CD4-positive, alpha-beta T cell treated with Interleukin-1 beta for 1 hour (primary cell): Measurements from ENCODE around the gene AJAP1.

Experiments
- DNase-seq, 2 donors: peaks; one replicate each; pipeline ENCODE4 v3.0.0-alpha.2; 2020 to 2022

AJAP1 gene

DNA sequence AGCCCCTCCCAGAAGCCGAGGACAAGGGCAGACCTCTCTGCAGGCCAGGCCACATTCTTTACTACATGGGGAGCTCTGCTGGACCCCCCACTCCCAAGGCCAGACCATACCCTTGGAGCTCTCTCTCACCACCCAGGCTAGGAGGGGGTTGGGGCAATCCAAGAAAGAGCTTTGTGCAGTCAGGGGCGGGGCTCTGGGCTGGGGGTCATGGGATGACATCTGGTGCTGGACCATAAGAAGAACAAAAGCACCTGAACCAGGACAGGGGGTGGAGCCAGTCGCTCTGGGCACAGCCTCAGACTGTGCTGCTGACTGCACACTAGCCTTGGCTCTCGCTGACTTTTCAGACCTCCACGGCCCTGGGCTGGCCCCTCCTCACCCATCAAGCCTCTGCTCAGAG lies 23.1 kb upstream of the AJAP1 start:
- DNase-seq: no peak

- DNase-seq: no peak
These were observed 21.1 kb upstream of the AJAP1 start for GRCh38 chr1:4633346-4633745.

GRCh38 chr1:4634156-4634792 lies 20.1 kb upstream of the AJAP1 start:
- no peak for DNase-seq

GRCh38 chr1:4634793-4635406 lies 19.5 kb upstream of the AJAP1 start:
- DNase-seq: no peak

DNA sequence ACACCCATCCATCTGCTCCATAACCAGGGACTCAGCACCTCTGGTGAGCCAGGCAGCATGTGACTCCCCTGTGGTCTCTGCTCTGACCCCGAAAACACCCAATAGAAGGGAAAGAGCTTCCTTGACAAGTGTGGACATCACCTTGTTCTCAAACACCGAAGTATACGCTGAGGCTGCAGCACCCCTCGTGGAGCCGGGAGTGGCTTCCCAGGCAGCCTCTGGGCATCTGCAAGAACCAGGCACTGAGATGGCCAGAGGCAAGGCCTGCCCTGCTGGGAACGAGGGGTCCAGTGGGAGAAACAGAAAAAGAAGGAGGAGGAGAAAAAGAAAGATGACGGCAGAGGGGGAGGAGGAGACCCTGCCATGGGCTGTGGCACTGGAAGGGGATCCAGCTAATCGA lies 18.2 kb upstream of the AJAP1 start:
- DNase-seq: no peak

GRCh38 chr1:4636644-4637380 lies 17.6 kb upstream of the AJAP1 start:
- no peak for DNase-seq

DNA sequence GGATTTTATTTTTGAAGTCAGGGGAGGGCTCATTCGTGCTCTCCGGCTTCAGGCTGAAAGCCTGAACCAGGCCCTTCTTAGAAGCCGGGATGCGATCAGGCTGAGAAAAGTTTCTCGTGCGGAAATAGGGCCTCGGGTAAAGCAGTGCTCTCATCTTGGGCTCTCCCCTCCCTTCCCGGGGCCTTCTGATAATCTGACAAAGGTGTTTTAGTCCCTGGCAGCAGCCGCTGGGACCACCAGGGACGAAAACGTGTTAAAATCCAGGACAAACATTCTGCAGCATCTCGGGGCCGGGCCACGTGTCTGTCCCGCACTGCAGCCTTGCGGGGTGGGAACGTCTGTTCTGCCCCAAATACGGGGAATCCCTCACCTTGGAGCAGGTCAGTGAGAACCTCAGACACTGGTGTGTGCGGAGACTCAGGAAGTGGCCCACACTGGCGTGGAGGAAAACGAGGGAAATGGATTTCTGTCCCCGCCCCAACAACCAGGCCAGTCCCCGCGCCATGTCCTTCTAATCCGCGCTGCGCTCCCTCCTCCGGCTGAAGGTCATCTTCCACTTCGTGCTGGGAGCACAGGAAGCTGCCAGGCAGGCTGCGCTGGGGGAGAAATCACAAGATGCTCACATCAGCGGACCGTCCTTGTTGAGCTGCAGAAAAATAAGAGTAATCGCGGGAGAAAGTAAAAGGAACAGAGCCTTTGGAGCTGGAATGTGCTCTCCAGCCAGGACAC lies 16.6 kb upstream of the AJAP1 start:
- DNase-seq: no peak

- peak in 1 of 2 donors; percentile 35 for DNase-seq
These were observed 16.1 kb upstream of the AJAP1 start for GRCh38 chr1:4638345-4638729.

GRCh38 chr1:4640931-4641330 lies 13.5 kb upstream of the AJAP1 start:
- no peak for DNase-seq

DNA sequence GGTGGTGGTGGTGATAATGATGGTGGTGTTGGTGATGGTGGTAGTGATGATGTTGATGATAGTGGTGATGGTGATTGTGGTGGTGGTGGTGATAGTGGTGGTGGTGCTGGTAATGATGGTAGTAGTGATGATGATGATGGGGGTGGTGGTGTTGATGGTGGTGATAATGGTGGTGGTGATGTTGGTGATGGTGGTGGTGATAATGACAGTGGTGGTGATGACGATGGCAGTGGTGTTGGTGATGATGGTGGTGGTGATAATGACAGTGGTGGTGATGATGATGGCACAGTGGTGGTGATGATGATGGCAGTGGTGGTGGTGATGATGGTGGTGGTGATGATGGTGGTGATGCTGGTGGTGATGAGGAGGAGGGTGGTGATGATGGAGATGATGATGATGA lies 7.0 kb upstream of the AJAP1 start:
- no peak for DNase-seq

GRCh38 chr1:4648657-4649056 lies 5.8 kb upstream of the AJAP1 start:
- no peak for DNase-seq

DNA sequence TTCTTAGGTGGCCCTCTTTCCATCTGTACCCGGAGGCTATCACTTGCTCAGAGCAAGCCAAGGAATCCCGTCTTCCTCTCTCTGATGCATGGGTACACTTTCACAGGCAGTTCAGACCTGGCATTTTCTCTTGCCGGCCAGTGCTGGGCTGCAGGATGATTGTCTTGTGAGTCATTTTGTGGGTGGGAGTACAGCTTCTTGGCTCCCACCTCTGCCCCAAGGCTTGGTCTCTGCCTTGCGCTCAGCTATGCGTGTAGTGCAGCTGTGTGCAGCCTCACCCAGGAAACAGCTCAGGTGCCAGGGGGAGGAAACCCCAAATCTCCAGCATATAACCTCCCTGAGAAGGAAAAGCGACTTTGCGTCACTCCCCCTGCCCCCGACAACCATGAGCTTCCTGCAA lies 3.9 kb upstream of the AJAP1 start:
- DNase-seq: no peak

- no peak for DNase-seq
These were observed 3.4 kb upstream of the AJAP1 start for GRCh38 chr1:4650981-4651380.

DNA sequence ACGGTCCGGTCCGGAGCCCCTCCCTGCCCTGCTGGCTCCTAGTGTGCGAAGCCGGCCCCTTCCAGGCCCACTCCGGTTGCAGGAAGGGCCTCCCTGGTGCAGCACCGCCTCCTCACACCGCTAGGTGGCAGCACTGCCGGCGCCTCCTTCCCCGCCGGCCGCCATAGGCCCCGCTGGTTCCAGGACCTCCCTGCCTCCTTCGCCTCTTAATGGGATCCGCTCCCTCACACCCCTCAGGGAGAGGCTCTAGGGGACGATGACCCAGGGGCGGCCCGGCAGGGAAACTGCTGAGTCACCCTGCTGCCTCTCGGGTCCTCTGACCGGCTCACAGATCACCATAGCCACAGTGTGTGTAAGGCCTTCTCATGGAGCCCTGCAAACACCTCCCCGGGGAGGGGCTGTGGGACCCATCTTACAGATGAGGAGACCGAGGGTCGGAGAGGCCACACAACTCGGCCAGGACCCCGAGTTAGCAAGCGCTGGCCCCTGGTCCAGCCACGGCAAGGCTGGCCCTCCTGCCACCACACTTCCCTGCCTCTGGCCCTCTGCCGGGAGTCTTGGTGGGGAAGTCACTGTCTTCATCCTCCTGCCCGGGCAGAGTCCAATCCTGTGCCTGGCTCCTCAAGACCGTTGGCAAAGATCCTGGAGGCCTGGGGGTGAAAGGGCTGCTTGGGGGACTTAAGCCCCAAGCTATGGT lies 1.6 kb upstream of the AJAP1 start:
- peak; percentile 16 to 40 for DNase-seq

GRCh38 chr1:4653328-4653660 lies 1.1 kb upstream of the AJAP1 start:
- no peak for DNase-seq

DNA sequence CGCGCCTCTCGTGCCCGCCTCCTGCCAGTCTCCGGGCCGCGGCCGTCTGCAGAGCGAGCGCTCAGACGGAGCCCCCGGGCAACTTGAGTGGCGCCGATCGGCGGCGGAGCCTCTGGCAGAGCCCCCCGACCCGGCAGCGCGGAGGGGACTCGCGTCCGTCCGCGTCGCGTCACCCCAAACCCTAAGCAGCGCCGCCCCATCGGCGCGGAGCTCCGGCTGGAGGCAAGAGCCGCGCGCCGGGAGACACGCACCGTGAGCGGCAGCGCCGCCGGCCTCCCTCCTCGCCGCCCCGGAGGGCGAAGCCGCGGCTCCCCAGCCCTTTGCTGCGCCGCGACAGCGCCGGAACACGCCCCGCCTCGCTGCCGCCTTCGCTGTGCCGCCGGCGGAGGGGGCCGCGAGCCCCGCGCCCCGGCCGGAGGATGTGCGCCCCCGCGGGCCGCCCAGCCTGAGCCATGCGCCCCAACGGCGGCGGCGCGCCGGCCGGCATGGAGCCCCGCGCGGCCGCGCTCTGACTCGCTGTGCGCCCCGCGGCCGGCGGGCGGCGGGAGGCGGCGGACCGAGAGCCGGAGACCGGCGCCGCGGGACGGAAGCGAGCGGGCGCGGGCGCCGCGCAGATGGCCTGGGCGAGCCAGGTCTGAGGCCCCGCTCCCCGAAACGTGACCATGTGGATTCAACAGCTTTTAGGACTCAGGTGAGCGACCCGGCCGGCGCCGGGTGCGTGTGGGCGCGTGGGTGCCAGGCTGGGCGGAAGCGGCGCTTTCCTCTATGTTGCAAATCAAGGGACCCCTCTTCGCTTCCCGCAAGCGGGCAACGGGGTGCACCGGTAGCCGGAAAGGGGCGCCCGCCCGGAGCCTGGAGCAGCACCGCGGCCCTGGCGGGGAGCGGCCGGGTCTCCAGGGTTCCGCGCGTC lies 610 bp downstream of the AJAP1 start:
- no peak for DNase-seq

GRCh38 chr1:4655674-4656532 lies 1.5 kb downstream of the AJAP1 start:
- no peak for DNase-seq

DNA sequence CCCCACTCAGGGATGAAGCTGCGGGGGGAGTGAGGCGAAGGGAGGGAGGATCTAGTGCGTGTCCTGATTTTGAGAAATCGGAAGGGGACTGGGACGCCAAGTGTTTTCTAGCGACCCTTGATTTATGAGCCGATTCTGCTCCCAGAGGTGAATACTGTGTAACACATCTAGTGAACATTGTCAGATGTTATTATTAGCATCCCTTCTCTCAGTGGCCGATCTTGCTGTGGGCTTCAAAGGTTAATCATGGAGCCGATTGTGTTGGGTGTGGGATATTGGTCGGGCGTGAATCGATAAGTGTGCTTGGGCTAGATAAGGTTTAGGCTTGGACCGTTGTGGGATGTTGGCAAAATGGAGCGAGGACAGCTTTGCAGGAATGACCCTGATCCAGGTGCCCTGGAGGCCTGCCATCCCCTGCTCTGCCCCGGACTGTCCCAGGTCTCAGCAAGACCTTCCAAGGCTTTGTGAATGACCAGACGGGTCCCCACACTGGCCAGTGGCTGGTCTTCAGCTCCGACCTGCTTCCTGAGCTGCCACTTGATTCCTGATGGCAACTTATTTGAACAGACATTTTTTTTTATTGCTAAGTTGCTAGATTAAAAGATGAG lies 2.2 kb downstream of the AJAP1 start:
- no peak for DNase-seq

DNA sequence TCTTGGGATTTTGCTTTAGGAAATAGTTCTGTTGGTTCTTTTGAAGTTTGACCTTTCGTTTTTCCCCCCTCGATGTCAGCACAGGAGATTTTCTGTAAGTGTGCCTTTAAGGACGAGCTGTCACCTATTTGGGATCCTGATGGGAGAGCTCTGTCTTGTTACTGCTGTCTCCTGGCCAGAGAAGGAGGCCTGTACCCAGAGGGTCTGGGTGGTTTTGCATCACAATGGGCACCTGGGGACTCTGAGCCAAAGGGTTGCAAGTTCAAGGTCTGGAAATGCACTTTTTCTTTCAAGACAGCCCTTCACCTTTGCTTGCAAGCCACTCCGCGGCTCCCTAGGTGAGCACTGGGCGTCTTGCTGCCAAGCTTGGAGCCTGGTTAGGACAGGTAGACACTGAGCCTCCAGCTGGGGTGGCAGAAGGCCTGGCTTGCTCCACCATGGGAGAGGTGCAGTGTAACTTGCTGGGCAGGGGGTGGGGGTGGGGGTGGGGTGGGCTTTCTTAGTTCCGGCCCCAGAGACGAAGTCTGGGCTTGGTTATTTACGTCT lies 2.9 kb downstream of the AJAP1 start:
- DNase-seq: no peak

DNA sequence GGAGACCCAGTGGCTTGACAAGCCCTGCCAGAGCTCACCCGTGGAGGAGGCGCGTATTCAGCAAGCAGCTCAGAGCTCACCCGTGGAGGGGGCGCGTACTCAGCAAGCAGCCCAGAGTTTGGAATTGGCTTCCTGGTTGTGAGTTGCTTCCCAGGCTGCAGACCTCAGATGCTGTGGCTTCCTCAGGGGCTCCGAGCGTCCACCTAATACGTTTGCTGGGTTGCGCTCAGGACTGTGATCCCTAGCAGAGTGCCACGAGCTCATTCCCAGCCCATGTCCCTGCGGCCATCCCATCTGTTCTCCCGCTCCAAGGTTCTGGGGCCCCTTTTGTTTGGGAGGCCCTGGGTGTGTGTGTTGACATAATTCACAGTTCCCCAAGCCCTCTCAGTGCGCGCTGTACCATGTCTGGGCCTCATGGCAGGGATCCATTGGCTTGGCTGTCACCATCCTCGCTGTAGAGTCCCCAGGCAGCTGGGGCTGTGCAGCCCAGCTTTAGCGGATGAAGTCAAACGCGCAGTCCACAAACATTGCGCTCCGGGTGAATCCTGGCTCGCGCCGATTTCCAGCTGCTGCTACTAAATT lies 3.6 kb downstream of the AJAP1 start:
- no peak for DNase-seq
